H9 (cell line): Measurements from ENCODE around the gene LUZP2. TPM values are rescaled to one million over a fixed set of nuclear protein-coding genes. Genes with fewer than 3 reads are reported as not detected.

ENCODE experiments used
- DNase-seq: peaks from one replicate; pipeline ENCODE4 v3.0.0-alpha.2; 2017
- H2AFZ ChIP-seq: one replicate; pipeline ENCODE4 v1.6.1; 2013; ENCODE audit warnings: mild to moderate bottlenecking, low read length, control low read depth, moderate library complexity
- H2AK5ac ChIP-seq: 2 replicates; pipeline ENCODE4 v1.6.1; 2013; ENCODE audit warnings: low read length, control low read depth, mixed read lengths; ENCODE audit not compliant: insufficient read length
- H2BK120ac ChIP-seq: one replicate; pipeline ENCODE4 v1.6.1; 2013; ENCODE audit warnings: low read depth, mild to moderate bottlenecking, low read length, control low read depth, inconsistent platforms; ENCODE audit not compliant: poor library complexity, severe bottlenecking
- H2BK12ac ChIP-seq: 2 replicates; pipeline ENCODE4 v1.6.1; 2013; ENCODE audit warnings: low read length, control low read depth, mixed read lengths, low read depth; ENCODE audit not compliant: insufficient read length
- H2BK15ac ChIP-seq: 2 replicates; pipeline ENCODE4 v1.6.1; 2013; ENCODE audit warnings: low read depth, low read length, control low read depth
- H2BK20ac ChIP-seq: one replicate; pipeline ENCODE4 v1.6.1; 2013; ENCODE audit warnings: low read depth, mild to moderate bottlenecking, low read length, control low read depth, inconsistent platforms; ENCODE audit not compliant: poor library complexity, severe bottlenecking
- H2BK5ac ChIP-seq: 2 replicates; pipeline ENCODE4 v1.6.1; 2013; ENCODE audit warnings: low read length, control low read depth, mixed read lengths; ENCODE audit not compliant: insufficient read length
- H3K14ac ChIP-seq: 2 replicates; pipeline ENCODE4 v1.6.1; 2013; ENCODE audit warnings: low read length, control low read depth; ENCODE audit not compliant: insufficient read depth
- H3K18ac ChIP-seq: 2 replicates; pipeline ENCODE4 v1.6.1; 2013; ENCODE audit warnings: low read depth, mild to moderate bottlenecking, mixed read lengths, low read length, control low read depth; ENCODE audit not compliant: insufficient read length
- H3K23ac ChIP-seq: 2 replicates; pipeline ENCODE4 v1.6.1; 2013; ENCODE audit warnings: low read length, control low read depth, mixed read lengths, low read depth; ENCODE audit not compliant: insufficient read length
- H3K23me2 ChIP-seq: 2 replicates; pipeline ENCODE4 v1.6.1; 2013; ENCODE audit warnings: low read depth, mild to moderate bottlenecking, mixed read lengths, low read length, control low read depth; ENCODE audit not compliant: insufficient read length, poor library complexity, severe bottlenecking
- H3K27ac ChIP-seq: 2 replicates; pipeline ENCODE4 v1.5.1; 2013; ENCODE audit warnings: low read length, control low read depth, mixed read lengths, low read depth; ENCODE audit not compliant: insufficient read length
- H3K27me3 ChIP-seq: 2 replicates; pipeline ENCODE4 v1.6.1; 2013; ENCODE audit warnings: low read length, control low read depth, inconsistent platforms; ENCODE audit not compliant: insufficient read depth
- H3K4ac ChIP-seq: 2 replicates; pipeline ENCODE4 v1.6.1; 2013; ENCODE audit warnings: low read depth, mild to moderate bottlenecking, control low read depth, inconsistent platforms, low read length, moderate library complexity
- H3K4me1 ChIP-seq: 2 replicates; pipeline ENCODE4 v1.6.1; 2013; ENCODE audit warnings: low read length, control low read depth, inconsistent platforms; ENCODE audit not compliant: insufficient read depth
- H3K4me2 ChIP-seq: 2 replicates; pipeline ENCODE4 v1.6.1; 2013; ENCODE audit warnings: low read length, control low read depth, mixed read lengths; ENCODE audit not compliant: insufficient read length, insufficient read depth
- H3K56ac ChIP-seq: 2 replicates; pipeline ENCODE4 v1.6.1; 2013; ENCODE audit warnings: low read depth, mild to moderate bottlenecking, mixed read lengths, low read length, control low read depth; ENCODE audit not compliant: insufficient read length
- H3K79me1 ChIP-seq: 2 replicates; pipeline ENCODE4 v1.6.1; 2013; ENCODE audit warnings: low read depth, mild to moderate bottlenecking, moderate library complexity, low read length, control low read depth, inconsistent platforms; ENCODE audit not compliant: insufficient read depth, poor library complexity, severe bottlenecking
- H3K79me2 ChIP-seq: 2 replicates; pipeline ENCODE4 v1.6.1; 2013; ENCODE audit warnings: low read length, control low read depth, inconsistent platforms; ENCODE audit not compliant: insufficient read depth
- H3K9ac ChIP-seq: 2 replicates; pipeline ENCODE4 v1.6.1; 2013; ENCODE audit warnings: low read length, control low read depth, mixed read lengths; ENCODE audit not compliant: insufficient read length; ENCODE audit errors: extremely low read depth
- H3K9me3 ChIP-seq: one replicate; pipeline ENCODE4 v1.6.1; 2013; ENCODE audit warnings: low read depth, low read length, inconsistent platforms; ENCODE audit not compliant: control insufficient read depth
- H3T11ph ChIP-seq: one replicate; pipeline ENCODE4 v1.6.1; 2013; ENCODE audit warnings: mild to moderate bottlenecking, low read length, control low read depth, inconsistent platforms
- H4K20me1 ChIP-seq: one replicate; pipeline ENCODE4 v1.6.1; 2013; ENCODE audit not compliant: control insufficient read depth, insufficient read length, insufficient read depth
- H4K5ac ChIP-seq: 2 replicates; pipeline ENCODE4 v1.6.1; 2013; ENCODE audit warnings: low read depth, mild to moderate bottlenecking, mixed read lengths, low read length, control low read depth; ENCODE audit not compliant: insufficient read length
- H4K8ac ChIP-seq: replicated peaks from 2 replicates; pipeline ENCODE4 v1.6.1; 2013; ENCODE audit warnings: low read length, control low read depth, mixed read lengths, low read depth; ENCODE audit not compliant: insufficient read length
- H4K91ac ChIP-seq: 2 replicates; pipeline ENCODE4 v1.6.1; 2013; ENCODE audit warnings: low read depth, mild to moderate bottlenecking, moderate library complexity, mixed read lengths, low read length, control low read depth; ENCODE audit not compliant: insufficient read length
- H3K27ac Mint-ChIP-seq, 3 experiments: 2 replicates in 2 of 3; 3 replicates in 1 of 3; pipeline ENCODE4 v1.8.0; 2020 to 2021; ENCODE audit warnings: mixed read lengths in 3 of 3, mild to moderate bottlenecking in 1 of 3, moderate library complexity in 1 of 3
- H3K27me3 Mint-ChIP-seq: 2 replicates; pipeline ENCODE4 v1.8.0; 2021; ENCODE audit warnings: low read depth, mild to moderate bottlenecking, moderate library complexity, mixed read lengths
- H3K36me3 Mint-ChIP-seq, 3 experiments: 2 replicates in 2 of 3; 3 replicates in 1 of 3; pipeline ENCODE4 v1.8.0; 2020 to 2021; ENCODE audit warnings: low read depth in 3 of 3, mixed read lengths in 3 of 3; ENCODE audit not compliant: insufficient read depth in 1 of 3
- H3K4me1 Mint-ChIP-seq, 2 experiments: 2 replicates each; pipeline ENCODE4 v1.8.0; 2020; ENCODE audit warnings: mixed read lengths in 2 of 2
- H3K4me3 Mint-ChIP-seq, 2 experiments: 2 replicates in 1 of 2; 3 replicates in 1 of 2; pipeline ENCODE4 v1.8.0; 2020 to 2021; ENCODE audit warnings: mild to moderate bottlenecking in 2 of 2, mixed read lengths in 2 of 2, moderate library complexity in 1 of 2
- H3K9me3 Mint-ChIP-seq, 2 experiments: 2 replicates in 1 of 2; 3 replicates in 1 of 2; pipeline ENCODE4 v1.8.0; 2020; ENCODE audit warnings: mild to moderate bottlenecking in 2 of 2, mixed read lengths in 2 of 2, moderate library complexity in 1 of 2
- CTCF ChIP-seq: fragments of 200-600 bp; sonication (generic); conservative IDR thresholded peaks from 3 replicates; pipeline ENCODE4 v1.8.0; 2021; ENCODE audit warnings: antibody characterized with exemption, mild to moderate bottlenecking
- WGBS: extraction: QIAGEN DNeasy Blood & Tissue Kit; methylation state at CpG from one replicate; pipeline ENCODE4 v1.1.7; 2013; ENCODE audit warnings: missing lambda C conversion rate, low lambda C conversion rate, mixed read lengths; ENCODE audit not compliant: insufficient read length; ENCODE audit errors: extremely low coverage; 5-methylcytosine and 5-hydroxymethylcytosine counted together
- total RNA-seq: library from RNA; stranded (reverse); gene quantifications from 2 replicates; pipeline ENCODE4 v1.2.1, GENCODE V29; 2021

Gene LUZP2
- total RNA-seq, 1 experiment from 2014 or later, result 25.4 TPM

GRCh38 chr11:24511511-24511910, 14.7 kb downstream of the LUZP2 start:
- no peak overlapping the region for H2AK5ac ChIP-seq
- DNase-seq, result no peak

More at GRCh38 chr11:24511511-24511910, 14.7 kb downstream of the LUZP2 start:
- no peak overlapping the region for H2BK12ac ChIP-seq
- H3K9me3 ChIP-seq, result no peaks in the 10 kb centered on the region
- H4K91ac ChIP-seq, result no peak overlapping the region
- Mint-ChIP-seq H3K4me1 (peaks cover 32 to 33% of the 10 kb centered on the region in 2 experiments), H3K27ac (no peak overlapping the region), H3K9me3 (no peaks in the 10 kb centered on the region), H3K36me3 (peaks cover 0 to 5% (median 0%) of the 10 kb centered on the region in 3 experiments; a peak in 1 of 7 replicates), H3K4me3 (no peak overlapping the region), H3K27me3 (no peaks in the 10 kb centered on the region)
- H3K4me1 ChIP-seq, result peaks cover 2% of the 10 kb centered on the region; the same call in 1 of the 2 replicates
- no peak overlapping the region for H2AFZ ChIP-seq
- H3K56ac ChIP-seq, result no peak overlapping the region
- no peak for TF ChIP-seq CTCF
- no peak overlapping the region for H2BK20ac ChIP-seq
- H3K4ac ChIP-seq, result no peak overlapping the region
- no peak overlapping the region for H2BK15ac ChIP-seq
- no peak overlapping the region for H3K14ac ChIP-seq
- H3K27me3 ChIP-seq, result no peaks in the 10 kb centered on the region
- H3K23me2 ChIP-seq, result no peaks in the 10 kb centered on the region
- H3K79me2 ChIP-seq, result no peaks in the 10 kb centered on the region
- H3K9ac ChIP-seq, result no peak overlapping the region
- no peak overlapping the region for H3K18ac ChIP-seq
- no peak overlapping the region for H4K5ac ChIP-seq
- no peak overlapping the region for H2BK5ac ChIP-seq
- no peak overlapping the region for H3K23ac ChIP-seq
- H3K79me1 ChIP-seq, result no peaks in the 10 kb centered on the region
- no peak overlapping the region for H3K4me2 ChIP-seq
- H3K27ac ChIP-seq, result no peak overlapping the region
- H3T11ph ChIP-seq, result no peak overlapping the region
- H4K8ac ChIP-seq, result no peak overlapping the region
- H4K20me1 ChIP-seq, result no peaks in the 10 kb centered on the region
- no CpG with 5 or more reads among the region's 5 CpGs for WGBS
- no peak overlapping the region for H2BK120ac ChIP-seq
